ENCODE measurements around the gene LARP6. TPM values are rescaled to one million over a fixed set of nuclear protein-coding genes. Genes with fewer than 3 reads are reported as not detected.

Gene LARP6
- total and polyA plus RNA-seq, 2 of the 4 experiments (the other 2 are of a cell fraction), result 36.4 to 135 TPM

- Histone ChIP-seq H2AFZ (replicated peaks; ENCODE audit: low read length, poor library complexity) (no peak overlapping the region), H3K9me1 (ENCODE audit: insufficient read depth, low read length) (0 out of 2 replicates have a peak, but pooled peaks cover 1% of the 10 kb centered on the region), H3K4me1 (ENCODE audit: control insufficient read depth, insufficient read depth, low read length) (peaks cover 10% of the 10 kb centered on the region), H3K27ac (ENCODE audit: insufficient read depth, low read length) (no peak overlapping the region), H2BK120ac (ENCODE audit: low read depth, low read length) (no peak overlapping the region), H2AK5ac (ENCODE audit: low read depth, low read length) (peak overlapping the region; percentile 38; the same call in 1 of the 2 replicates), H2BK5ac (ENCODE audit: low read depth, low read length, poor library complexity, severe bottlenecking) (no peak overlapping the region), H4K20me1 (ENCODE audit: insufficient read depth, low read length) (no peaks in the 10 kb centered on the region), H3K14ac (replicated peaks; ENCODE audit: low read depth, low read length) (no peak overlapping the region), H3K36me3 (ENCODE audit: control insufficient read depth, insufficient read depth, low read length) (no peaks in the 10 kb centered on the region), H2AK9ac (replicated peaks; ENCODE audit: low read depth, low read length, poor library complexity) (no peak overlapping the region), H3K56ac (ENCODE audit: extremely low read depth, insufficient read depth, low read length) (no peak overlapping the region), H3K4me2 (ENCODE audit: low read depth, low read length) (no peak overlapping the region), H3K4ac (ENCODE audit: low read depth, low read length) (no peak overlapping the region), H4K91ac (ENCODE audit: insufficient read depth, low read depth, low read length) (no peak overlapping the region), H3K9ac (ENCODE audit: low read depth, low read length) (no peak overlapping the region), H2BK15ac (ENCODE audit: low read depth, low read length) (0 out of 3 replicates have a peak overlapping the region, but pooled peaks have one; percentile 38), H3K9me3 (ENCODE audit: control insufficient read depth, insufficient read depth, low read length) (peaks cover 2% of the 10 kb centered on the region; the same call in 1 of the 2 replicates), H3K23ac (ENCODE audit: low read depth, low read length) (no peak overlapping the region), H3K18ac (ENCODE audit: low read depth, low read length) (no peak overlapping the region), H3K27me3 (ENCODE audit: control insufficient read depth, insufficient read depth, low read length) (no peaks in the 10 kb centered on the region), H3K4me3 (ENCODE audit: insufficient read depth, low read depth, low read length) (no peak overlapping the region), H2BK20ac (ENCODE audit: low read depth, low read length) (no peak overlapping the region), H4K5ac (ENCODE audit: low read depth, low read length) (no peak overlapping the region), H4K8ac (ENCODE audit: low read depth in 2 of 2, low read length in 2 of 2) (no peak overlapping the region), H3K79me1 (ENCODE audit: low read depth in 1 of 2, low read length in 2 of 2) (peaks cover 0 to 5% of the 10 kb centered on the region in 2 experiments; a peak in 1 of 4 replicates)
- in situ Hi-C loops (cut with MboI; ENCODE audit: low sequenced_read_pairs) (loop anchor here (10.0 kb wide), 2 partner anchors 49 to 189 kb away; no protein-coding TSS in a partner anchor), intact Hi-C loops (cut with micrococcal nuclease) (loop anchor here (2.0 to 10.0 kb wide), 2 partner anchors 195 to 1399 kb away; no protein-coding TSS in a partner anchor), dilution Hi-C loops (cut with HindIII; ENCODE audit: low sequenced_read_pairs, unreplicated experiment) (no loop called here)
- ChIA-PET POLR2A (ENCODE audit: unreplicated experiment) (no interaction called here), CTCF (interaction anchor here (0.6 to 2.4 kb wide), 4 partner anchors 17 to 304 kb away, joined by 3 to 12 read pairs (median 7); no protein-coding TSS in a partner anchor)
- ATAC-seq (ENCODE audit: low read depth) (no peak), DNase-seq (no peak)
- WGBS, 2 experiments (ENCODE audit: extremely low coverage in 2 of 2, insufficient read length in 1 of 2), result no CpG with 5 or more reads among the region's 2 CpGs
- BruUV-seq (replicated peaks), result no TSS peak
- TF ChIP-seq SMC3 (IDR thresholded peaks at IDR 0.05; ENCODE audit: low read depth, low read length) (no peak), NFE2L2 (IDR thresholded peaks at IDR 0.05; ENCODE audit: low read depth, low read length) (no peak), USF2 (IDR thresholded peaks at IDR 0.05; ENCODE audit: low read depth, low read length) (no peak), CTCF (conservative IDR thresholded peaks at IDR 0.05; ENCODE audit: low read depth, low read length) (no peak), CHD1 (IDR thresholded peaks at IDR 0.05; ENCODE audit: low read depth, low read length) (no peak), FOS (IDR thresholded peaks at IDR 0.05; ENCODE audit: low read depth, low read length) (no peak), MAZ (IDR thresholded peaks at IDR 0.05; ENCODE audit: borderline replicate concordance, low read depth, low read length) (no peak), CEBPB (IDR thresholded peaks at IDR 0.05; ENCODE audit: low read depth, low read length) (no peak), MAFK (IDR thresholded peaks at IDR 0.05; ENCODE audit: low read depth, low read length) (no peak), RFX5 (IDR thresholded peaks at IDR 0.05; ENCODE audit: low read depth, low read length) (no peak), POLR2A (IDR thresholded peaks at IDR 0.05; ENCODE audit: low read depth, low read length) (no peak), BHLHE40 (IDR thresholded peaks at IDR 0.05; ENCODE audit: low read depth, low read length) (no peak), RAD21 (IDR thresholded peaks at IDR 0.05; ENCODE audit: low read length) (no peak), ELK1 (IDR thresholded peaks at IDR 0.05; ENCODE audit: borderline replicate concordance, low read depth, low read length) (no peak)
Measured at GRCh38 chr15:70873232-70874054, 19.5 kb upstream of the LARP6 start.

All from IMR-90 (cell line).